Measurements from ENCODE around the gene ENAH.

DNA sequence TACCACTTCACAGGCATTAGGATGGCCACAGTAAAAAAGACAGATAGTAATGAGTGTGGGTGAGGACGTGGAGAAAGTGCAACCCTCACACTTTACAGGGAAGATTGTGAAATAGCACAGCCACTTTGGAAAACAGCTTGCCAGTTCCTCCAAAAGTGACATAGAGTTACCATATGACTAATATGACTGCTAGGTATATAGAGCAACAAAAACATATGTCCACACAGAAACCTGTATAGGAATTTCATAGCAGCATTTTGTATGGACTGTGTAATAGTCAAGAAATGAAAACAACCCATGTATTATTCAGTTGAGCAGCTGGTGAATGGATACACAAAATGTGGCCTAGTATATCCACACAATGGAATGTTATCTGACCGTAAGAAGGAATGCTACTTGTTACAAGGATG, 194.7 kb downstream of the ENAH start:
- TF ChIP-seq POLR2A (IDR thresholded peaks at IDR 0.05), result no peak
- TF ChIP-seq, protein P1, sequence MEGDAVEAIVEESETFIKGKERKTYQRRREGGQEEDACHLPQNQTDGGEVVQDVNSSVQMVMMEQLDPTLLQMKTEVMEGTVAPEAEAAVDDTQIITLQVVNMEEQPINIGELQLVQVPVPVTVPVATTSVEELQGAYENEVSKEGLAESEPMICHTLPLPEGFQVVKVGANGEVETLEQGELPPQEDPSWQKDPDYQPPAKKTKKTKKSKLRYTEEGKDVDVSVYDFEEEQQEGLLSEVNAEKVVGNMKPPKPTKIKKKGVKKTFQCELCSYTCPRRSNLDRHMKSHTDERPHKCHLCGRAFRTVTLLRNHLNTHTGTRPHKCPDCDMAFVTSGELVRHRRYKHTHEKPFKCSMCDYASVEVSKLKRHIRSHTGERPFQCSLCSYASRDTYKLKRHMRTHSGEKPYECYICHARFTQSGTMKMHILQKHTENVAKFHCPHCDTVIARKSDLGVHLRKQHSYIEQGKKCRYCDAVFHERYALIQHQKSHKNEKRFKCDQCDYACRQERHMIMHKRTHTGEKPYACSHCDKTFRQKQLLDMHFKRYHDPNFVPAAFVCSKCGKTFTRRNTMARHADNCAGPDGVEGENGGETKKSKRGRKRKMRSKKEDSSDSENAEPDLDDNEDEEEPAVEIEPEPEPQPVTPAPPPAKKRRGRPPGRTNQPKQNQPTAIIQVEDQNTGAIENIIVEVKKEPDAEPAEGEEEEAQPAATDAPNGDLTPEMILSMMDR (IDR thresholded peaks at IDR 0.05), result no peak
